Measurements from ENCODE around the gene GVQW3. TPM values are rescaled to one million over a fixed set of nuclear protein-coding genes. Genes with fewer than 3 reads are reported as not detected.

The GVQW3 gene
- total and polyA plus RNA-seq, 2 of the 8 experiments (the other 6 are each of a cell fraction or from before 2014, with no cell fraction given), result 5.5 to 8.1 TPM

GRCh38 chr11:76410851-76411357 lies 29.8 kb downstream of the GVQW3 start:
- no peaks in the 10 kb centered on the region for H3K23me2 ChIP-seq (ENCODE audit: low read depth, low read length)
- no peaks in the 10 kb centered on the region for H3K36me3 ChIP-seq (ENCODE audit: control insufficient read depth in 2 of 4, insufficient read depth in 4 of 4, low read length in 3 of 4)
- TF ChIP-seq SRF (IDR thresholded peaks at IDR 0.05; ENCODE audit: low read depth, low read length) (no peak), YY1 (IDR thresholded peaks at IDR 0.05; ENCODE audit: low read depth, low read length) (no peak), SP1 (IDR thresholded peaks at IDR 0.05; ENCODE audit: low read depth, low read length) (no peak)

More at GRCh38 chr11:76410851-76411357, 29.8 kb downstream of the GVQW3 start:
- no peak overlapping the region for H3K4ac ChIP-seq (replicated peaks; ENCODE audit: insufficient read length, low read depth, low read length)
- CTCF ChIA-PET (ENCODE audit: partially characterized antibody), result interaction anchor here (0.6 to 3.3 kb wide), 5 partner anchors 9 to 40 kb away, joined by 3 to 16 read pairs (median 4); partner anchors contain the start of gene GVQW3
- no peaks in the 10 kb centered on the region; a peak in 1 of 4 replicates for H3K9me3 ChIP-seq (ENCODE audit: insufficient read depth in 2 of 2, low read depth in 1 of 2, low read length in 1 of 2)
- FAIRE-seq (no peak), DNase-seq (ENCODE audit: low read depth in 1 of 2, low spot score in 2 of 2) (peak in 1 of 2 experiments; percentile 33)
- no peaks in the 10 kb centered on the region for H3K4me1 ChIP-seq (replicated peaks in 1 of 4; ENCODE audit: control insufficient read depth in 3 of 4, insufficient read depth in 4 of 4, low read length in 3 of 4)
- H4K8ac ChIP-seq (ENCODE audit: extremely low read depth, insufficient read depth, low read length), result no peak overlapping the region
- H3K56ac ChIP-seq (replicated peaks; ENCODE audit: insufficient read length, low read depth, low read length), result no peak overlapping the region
- H3K18ac ChIP-seq (ENCODE audit: extremely low read depth, low read length), result no peak overlapping the region
- no peak overlapping the region for H2BK20ac ChIP-seq (ENCODE audit: low read length)
- no peak overlapping the region for H2BK12ac ChIP-seq (ENCODE audit: low read depth, low read length)
- no peak overlapping the region for H3K23ac ChIP-seq (ENCODE audit: insufficient read length)
- no peak overlapping the region for H4K91ac ChIP-seq (replicated peaks; ENCODE audit: insufficient read length, low read length)
- H3K79me1 ChIP-seq (ENCODE audit: low read depth, low read length), result no peaks in the 10 kb centered on the region
- no peak overlapping the region for H2BK15ac ChIP-seq (ENCODE audit: low read length)
- POLR2A ChIA-PET (ENCODE audit: partially characterized antibody), result interaction anchor here (1.2 to 1.3 kb wide), 3 partner anchors 9 to 44 kb away, joined by 3 read pairs; no protein-coding TSS in a partner anchor
- no peak overlapping the region for H3K4me2 ChIP-seq (ENCODE audit: insufficient read depth in 1 of 2, low read depth in 2 of 2, low read length in 2 of 2)
- no peaks in the 10 kb centered on the region for H3K79me2 ChIP-seq (ENCODE audit: control insufficient read depth in 1 of 2, insufficient read depth in 2 of 2, low read length in 2 of 2)
- H2AK5ac ChIP-seq (ENCODE audit: low read depth, low read length), result no peak overlapping the region
- 97% methylated on average over 10 of the region's 10 CpGs; no CpG with 5 or more reads in 1 of the 2 experiments for WGBS, 2 experiments (ENCODE audit: extremely low coverage in 1 of 2, insufficient coverage in 1 of 2, insufficient read length in 1 of 2, insufficient replicate concordance in 2 of 2, low coverage in 1 of 2, low lambda C conversion rate in 2 of 2, missing lambda C conversion rate in 1 of 2)
- no peak overlapping the region for H3K4me3 ChIP-seq (ENCODE audit: extremely low read depth in 1 of 4, insufficient read depth in 2 of 4, low read depth in 3 of 4, low read length in 4 of 4)
- no peak overlapping the region for H2BK5ac ChIP-seq (ENCODE audit: low read depth, low read length)
- H2BK120ac ChIP-seq (replicated peaks; ENCODE audit: low read depth, low read length), result no peak overlapping the region
- no peak overlapping the region for H3K9ac ChIP-seq (replicated peaks in 1 of 4; ENCODE audit: extremely low read depth in 1 of 4, low read depth in 3 of 4, low read length in 3 of 4)
- no peaks in the 10 kb centered on the region for H4K20me1 ChIP-seq (replicated peaks in 1 of 2; ENCODE audit: control insufficient read depth in 1 of 2, insufficient read depth in 2 of 2, low read length in 2 of 2)
- H3K27ac ChIP-seq (ENCODE audit: low read depth, low read length), result no peak overlapping the region
- H3K27me3 ChIP-seq (replicated peaks in 1 of 4; ENCODE audit: control insufficient read depth in 3 of 4, extremely low read depth in 1 of 4, insufficient read depth in 3 of 4, low read length in 3 of 4), result no peaks in the 10 kb centered on the region; a peak in 1 of 7 replicates
- H2AFZ ChIP-seq (ENCODE audit: low read length), result no peak overlapping the region
- H4K5ac ChIP-seq (ENCODE audit: insufficient read length, low read depth, low read length), result no peak overlapping the region
- no peak overlapping the region for H3K14ac ChIP-seq (ENCODE audit: insufficient read length)

Data from H1 (cell line).